GM18861 (cell line): ENCODE results near the gene CTSZ.
"Not testable (repeated sequence)": the region's sequence is repeated elsewhere in the genome, so short reads cannot be mapped to it uniquely, and the experiment has no call there.

ENCODE experiments used
- ATAC-seq: cut with Tn5 transposase; IDR thresholded peaks from one replicate; pipeline ENCODE4 v1.9.1; 2021; ENCODE audit not compliant: unreplicated experiment

CTSZ gene

DNA sequence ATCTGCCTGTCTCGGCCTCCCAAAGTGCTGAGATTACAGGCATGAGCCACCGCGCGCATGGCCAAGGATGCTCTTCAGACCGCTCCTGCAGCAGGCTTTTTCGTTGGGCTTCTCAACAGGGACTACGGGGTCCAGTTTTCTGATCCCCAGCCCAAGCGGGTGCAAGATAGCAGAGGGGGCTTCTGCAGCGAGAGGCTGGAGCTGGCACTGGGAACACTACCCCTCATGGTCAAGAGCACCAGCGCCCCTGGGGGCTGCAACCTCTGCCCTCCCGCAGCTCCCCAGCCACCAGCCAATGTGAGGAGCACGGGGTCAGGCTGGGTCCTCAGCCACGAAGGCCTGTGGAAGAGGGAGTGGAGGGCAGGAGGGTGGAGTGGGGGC is 6.0 kb downstream of the CTSZ start:
- no peak for ATAC-seq

- no peak for ATAC-seq
These were observed 6.7 kb downstream of the CTSZ start for GRCh38 chr20:59000326-59000725.

GRCh38 chr20:58998656-58999055 is 8.4 kb downstream of the CTSZ start:
- ATAC-seq, result no peak

DNA sequence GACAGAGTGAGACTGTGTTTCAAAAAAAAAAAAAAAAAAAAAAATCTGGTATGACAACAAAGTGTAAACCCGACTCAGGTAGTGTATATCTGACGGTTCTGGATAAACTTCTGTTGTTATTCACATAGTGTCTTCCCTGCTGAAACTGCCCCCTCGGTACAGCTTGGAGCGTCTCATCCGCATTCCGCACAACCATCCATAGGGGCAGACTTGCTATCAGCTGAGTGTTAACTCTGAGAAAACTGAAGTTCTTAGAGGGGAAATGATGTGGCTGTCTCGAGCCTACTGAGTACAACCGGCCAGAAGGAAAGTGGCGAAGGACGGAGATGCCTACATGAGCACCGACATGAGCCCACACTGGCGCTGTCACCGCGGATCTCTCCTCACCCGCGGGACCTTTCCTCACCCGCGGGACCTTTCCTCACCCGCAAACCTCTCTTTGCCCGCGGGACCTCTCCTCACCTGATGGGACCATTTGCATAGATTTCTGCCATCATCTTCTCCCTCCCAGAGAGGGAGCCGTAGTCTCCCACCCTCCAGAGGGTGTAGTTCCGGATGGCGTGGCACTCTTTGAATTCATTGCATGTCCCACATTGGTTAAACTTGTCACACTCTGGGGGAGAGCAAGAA is 9.8 kb downstream of the CTSZ start:
- no peak for ATAC-seq

- ATAC-seq, result no peak
These were observed 10.8 kb downstream of the CTSZ start for GRCh38 chr20:58996226-58996611.

DNA sequence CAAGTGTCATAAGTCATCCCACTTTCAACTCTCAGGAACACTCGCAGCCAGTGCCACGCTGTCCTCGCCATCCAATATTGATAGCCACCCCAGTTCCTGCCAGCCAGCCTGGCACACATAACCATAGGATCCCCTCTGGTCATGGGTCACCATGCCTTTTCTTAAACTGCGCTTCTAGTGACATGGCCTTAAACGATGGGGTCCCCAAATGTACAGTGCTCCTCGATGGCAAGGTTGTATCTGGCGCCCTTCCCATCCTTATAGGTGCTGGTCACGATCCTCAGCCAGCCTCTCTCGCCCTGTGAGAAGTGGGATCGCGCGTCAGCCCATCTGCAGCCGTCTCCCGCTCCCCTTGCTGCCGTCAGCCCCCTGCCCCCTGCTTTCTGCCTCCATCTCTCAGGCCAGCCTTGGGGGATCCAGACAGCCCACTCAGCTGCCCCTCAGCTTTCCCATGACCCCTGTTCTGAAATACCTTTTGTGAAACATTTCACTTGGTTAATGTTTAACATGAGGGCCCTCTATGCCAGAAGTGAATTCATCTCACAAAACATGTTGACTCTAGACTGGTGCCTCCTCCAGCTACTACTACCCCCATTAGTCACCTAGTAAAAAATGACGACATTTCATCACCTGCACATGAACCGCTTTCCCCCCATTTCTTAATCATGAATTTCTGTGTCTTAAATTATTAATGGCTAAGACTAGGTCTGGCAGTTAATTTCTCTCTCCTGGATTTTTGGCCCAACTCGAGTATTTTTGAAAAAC is 11.4 kb downstream of the CTSZ start:
- ATAC-seq, result no peak

DNA sequence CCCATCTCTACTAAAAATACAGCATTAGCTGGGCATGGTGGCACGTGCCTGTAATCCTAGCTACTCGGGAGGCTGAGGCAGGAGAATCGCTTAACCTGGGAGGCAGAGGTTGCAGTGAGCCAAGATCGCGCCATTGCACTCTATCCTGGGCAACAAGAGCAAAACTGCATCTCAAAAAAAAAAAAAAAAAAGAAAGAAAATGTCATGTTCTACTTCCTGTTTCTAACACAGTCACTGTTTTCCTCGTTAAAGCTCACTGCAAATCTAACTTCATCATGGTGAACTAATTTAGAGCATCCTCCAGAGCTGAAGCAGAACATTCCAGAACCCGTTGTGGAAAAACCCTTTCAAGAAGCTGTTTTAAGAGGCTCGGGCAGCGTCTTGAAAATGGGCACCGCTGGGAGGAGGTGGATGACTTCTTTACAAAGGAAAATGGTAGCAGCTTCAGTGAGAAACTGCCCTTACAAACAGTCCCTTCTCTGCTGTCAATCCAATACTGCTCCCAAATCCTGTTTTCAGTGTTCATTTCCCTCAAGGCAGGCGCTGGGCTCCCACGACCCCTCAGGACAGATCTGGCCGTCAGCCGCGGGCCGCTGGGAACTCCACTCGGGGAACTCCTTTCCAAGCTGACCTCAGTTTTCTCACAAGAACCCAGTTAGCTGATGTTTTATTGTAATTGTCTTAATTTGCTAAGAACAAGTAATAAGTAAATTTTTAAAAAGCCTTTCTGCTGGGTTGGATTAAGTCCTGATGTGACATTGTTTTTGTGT is 12.5 kb downstream of the CTSZ start:
- no peak for ATAC-seq

- peak; percentile 53 for ATAC-seq
These were observed 13.5 kb downstream of the CTSZ start for GRCh38 chr20:58993332-58994248.

DNA sequence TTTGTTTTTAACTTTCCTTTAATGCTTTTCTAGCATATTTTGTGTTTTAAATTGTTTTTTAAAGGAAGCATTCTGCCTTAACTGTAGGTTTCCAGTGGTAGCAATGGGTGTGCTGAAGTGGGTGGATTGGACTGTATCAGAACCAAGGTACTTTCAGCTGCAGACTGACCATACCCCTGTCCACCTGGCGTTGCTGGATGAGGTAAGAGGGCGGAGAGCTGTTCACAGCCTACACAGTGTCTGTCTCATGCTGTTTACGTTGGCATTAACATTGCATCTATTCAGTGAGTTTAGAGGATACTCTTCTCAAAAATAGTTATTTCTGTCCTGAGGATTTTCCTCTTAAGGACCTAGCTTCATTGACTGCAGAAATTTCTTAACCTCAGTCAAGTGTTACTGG is 14.1 kb downstream of the CTSZ start:
- no peak for ATAC-seq

GRCh38 chr20:58991715-58992114 is 15.3 kb downstream of the CTSZ start:
- no peak for ATAC-seq

DNA sequence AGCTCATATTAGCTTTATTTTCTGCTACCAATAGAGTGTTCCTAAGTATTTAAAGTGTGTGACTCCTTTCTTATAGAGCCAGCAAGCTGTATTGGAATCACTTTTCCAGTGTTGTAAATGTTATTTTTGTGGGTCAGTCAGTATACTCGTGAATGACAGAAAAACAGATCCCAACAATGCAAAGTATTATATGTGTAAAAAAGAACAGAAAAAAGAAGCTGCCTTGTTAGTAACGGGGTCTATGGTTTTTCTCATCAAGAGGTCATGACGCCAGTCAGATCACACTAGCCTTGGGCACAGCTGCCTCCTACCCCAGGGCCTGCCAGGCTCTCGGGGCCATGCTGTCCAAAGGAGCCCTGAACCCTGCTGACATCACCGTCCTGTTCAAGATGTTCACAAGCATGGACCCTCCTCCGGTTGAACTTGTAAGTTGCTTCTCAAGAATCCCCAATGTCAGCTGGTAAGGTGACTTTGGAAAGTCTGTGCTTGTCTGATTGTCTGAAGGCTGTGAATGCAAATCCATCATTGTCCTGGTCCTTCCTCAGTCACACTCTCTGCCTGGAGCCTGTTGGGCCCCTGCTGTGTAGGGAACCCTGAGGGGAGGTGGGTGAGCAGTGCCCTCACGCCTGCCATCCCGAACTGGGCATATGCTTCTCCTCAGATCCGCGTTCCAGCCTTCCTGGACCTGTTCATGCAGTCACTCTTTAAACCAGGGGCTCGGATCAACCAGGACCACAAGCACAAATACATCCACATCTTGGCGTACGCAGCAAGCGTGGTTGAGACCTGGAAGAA is 16.2 kb downstream of the CTSZ start:
- no peak for ATAC-seq

DNA sequence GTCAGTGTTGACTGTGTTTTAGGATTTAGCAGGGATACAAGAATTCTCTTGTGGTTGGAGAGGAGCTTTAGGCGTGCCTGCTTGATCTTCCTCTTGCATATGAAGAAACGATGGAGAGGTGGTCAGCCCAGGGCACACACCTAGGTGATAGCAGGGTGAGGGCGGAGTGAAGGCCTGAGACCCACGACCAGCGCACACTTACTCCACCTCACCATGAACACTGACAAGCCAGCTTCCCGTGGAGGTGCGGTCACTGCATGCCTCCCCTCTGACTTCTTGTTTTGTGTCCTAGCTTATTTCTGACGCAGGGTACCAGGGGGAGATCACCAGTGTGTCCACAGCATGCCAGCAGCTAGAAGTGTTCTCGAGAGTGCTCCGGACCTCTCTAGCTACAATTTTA is 17.9 kb downstream of the CTSZ start:
- ATAC-seq, result no peak

DNA sequence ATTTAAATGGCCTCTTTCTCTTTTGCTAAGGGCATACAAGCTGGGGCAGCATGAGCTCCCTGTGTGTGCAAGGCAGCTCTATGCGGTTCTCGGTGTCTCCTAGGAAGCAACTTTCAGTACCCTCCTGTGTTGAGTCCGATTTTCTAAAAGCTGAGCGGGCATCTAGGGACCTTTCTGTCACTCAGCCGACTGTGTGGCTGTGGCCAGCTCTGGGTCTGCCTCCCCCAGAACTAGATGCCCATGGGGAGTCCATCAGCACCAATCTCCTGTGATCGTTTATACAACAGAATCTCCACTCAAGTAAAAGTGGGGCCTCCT is 18.5 kb downstream of the CTSZ start:
- ATAC-seq, result no peak

DNA sequence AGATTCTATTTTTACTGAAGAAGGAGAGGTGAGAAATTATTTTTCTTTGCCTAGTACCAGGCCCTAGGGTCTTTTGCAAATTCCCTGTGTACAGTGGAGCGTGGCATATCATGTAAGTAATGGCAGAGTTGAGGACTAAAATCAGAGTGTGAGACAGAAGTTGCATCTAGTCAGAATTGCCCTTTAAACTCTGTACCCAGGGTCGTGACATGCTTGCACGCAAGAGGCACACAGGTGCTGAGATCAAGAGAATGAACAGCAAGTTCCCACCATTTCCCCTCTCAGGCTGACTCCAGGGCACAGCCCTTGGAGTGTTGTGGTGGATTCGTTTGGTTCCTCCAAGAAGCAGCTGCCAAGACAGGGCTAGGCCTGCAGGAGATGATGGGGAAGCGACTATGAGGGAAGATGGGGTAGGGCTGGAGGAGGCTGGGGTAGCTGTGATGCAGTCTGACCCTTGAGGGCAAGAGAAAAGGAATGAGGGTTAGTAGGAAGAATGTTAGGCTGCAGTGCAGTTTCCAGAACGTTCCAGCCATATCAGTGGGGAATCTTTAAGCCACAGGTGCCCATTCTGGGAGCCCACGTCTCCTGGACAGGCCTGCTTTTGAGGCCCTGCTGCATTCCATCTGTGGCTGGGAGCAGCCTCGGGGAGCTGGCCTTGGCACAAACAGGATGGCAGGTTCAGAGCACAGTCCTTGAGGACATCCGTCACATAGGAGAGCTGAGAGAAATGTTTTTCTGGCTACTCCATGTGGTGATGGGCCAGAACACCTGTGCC is 19.1 kb downstream of the CTSZ start:
- ATAC-seq, result no peak

DNA sequence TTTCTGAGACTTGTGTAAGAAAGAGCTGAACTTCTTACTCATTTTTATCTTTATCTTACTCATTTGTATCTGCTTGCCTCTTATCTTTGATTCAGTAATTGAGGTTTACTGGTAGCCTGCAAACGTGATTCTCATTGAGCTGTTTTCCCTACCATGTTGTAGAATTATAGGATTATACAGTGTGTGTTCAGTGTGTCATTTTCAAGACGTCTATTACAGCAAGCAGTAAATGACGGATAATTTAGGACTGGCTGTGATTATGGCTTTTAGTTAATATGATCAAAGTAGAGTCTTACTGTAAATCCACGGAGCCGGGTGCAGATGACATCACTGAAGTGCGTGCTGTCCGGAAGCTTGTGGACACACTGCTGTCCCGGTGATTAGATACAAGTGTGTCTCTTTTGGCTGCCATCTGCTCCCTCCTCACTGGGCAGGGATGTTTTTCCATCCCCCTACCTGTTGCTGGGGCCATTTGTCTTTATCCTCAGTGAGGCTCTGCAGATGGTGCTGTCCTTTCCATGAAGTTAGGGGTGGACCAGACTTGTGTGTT is 20.0 kb downstream of the CTSZ start:
- no peak for ATAC-seq

DNA sequence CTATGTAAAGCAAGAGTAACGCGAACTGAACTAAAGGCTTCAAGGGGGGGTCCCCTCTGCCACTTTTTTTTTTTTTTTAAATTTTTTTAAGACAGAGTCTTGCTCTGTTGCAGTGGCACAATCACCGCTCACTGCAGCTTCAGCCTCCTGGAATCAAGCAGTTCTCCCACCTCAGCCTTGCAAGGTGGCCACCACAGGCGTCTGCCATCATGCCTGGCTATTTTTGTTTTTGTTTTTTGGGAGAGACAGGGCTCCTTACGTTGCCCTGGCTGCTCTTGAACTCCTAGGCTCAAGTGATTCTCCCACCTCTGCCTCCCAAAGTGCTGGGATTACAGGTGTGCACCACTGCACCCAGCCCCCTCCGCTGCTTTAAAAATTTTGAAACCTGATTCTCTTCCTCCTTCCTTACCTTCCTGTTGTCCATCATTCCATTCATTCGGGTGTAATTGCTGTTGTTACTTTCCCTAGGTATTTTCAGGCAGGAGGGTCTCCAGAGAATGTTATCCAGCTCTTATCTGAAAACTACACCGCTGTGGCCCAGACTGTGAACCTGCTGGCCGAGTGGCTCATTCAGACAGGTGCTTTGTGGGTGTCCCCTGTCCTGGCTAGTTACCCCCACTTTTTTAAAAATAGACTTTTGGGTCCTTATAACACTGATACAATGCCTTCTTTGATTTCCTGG is 20.6 kb downstream of the CTSZ start:
- no peak for ATAC-seq

GRCh38 chr20:58985656-58986055 is 21.4 kb downstream of the CTSZ start:
- ATAC-seq, result no peak

- no peak for ATAC-seq
These were observed 22.4 kb downstream of the CTSZ start for GRCh38 chr20:58984691-58985090.

DNA sequence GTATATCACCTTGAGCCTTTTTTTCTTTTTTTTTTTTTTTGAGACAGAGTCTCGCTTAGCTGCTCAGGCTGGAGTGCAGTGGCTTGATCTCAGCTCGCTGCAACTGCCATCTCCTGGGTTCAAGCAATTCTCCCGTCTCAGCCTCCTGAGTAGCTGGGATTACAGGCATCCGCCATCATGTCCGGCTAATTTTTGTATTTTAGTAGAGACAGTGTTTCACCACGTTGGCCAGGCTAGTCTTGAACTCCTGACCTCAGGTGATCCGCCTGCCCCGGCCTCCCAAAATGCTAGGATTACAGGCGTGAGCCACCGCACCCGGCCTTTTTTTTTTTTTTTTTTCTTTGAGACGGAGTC is 24.0 kb downstream of the CTSZ start:
- not testable (repeated sequence) for ATAC-seq
